ENCODE results near the gene ATXN7L1. TPM values are rescaled to one million over a fixed set of nuclear protein-coding genes. Genes with fewer than 3 reads are reported as not detected.
A peak's percentile ranks its signal among the peaks of the same experiment; 100 is the strongest.

ATXN7L1 gene
- total RNA-seq, 4 donors from 2014 or later: 8.0 to 14.1 (median 10.6) TPM

- Histone ChIP-seq H3K9me3 (no peaks in the 10 kb centered on the region), H3K4me3 (peak overlapping the region; percentile 30 to 59 (median 48)), H3K27ac (peak overlapping the region; percentile 68 to 87 (median 86)), H3K36me3 (peaks cover 0 to 16% (median 0%) of the 10 kb centered on the region in 3 donors), H3K4me1 (peaks cover 7 to 37% (median 8%) of the 10 kb centered on the region in 3 donors), H3K27me3 (no peaks in the 10 kb centered on the region)
- WGBS, 2 donors: 0 to 3% methylated on average over 20 to 21 of the region's 21 CpGs
- TF ChIP-seq POLR2A (IDR thresholded peaks at IDR 0.05): peak in 1 of 4 donors; percentile 10
- TF ChIP-seq, protein P1, sequence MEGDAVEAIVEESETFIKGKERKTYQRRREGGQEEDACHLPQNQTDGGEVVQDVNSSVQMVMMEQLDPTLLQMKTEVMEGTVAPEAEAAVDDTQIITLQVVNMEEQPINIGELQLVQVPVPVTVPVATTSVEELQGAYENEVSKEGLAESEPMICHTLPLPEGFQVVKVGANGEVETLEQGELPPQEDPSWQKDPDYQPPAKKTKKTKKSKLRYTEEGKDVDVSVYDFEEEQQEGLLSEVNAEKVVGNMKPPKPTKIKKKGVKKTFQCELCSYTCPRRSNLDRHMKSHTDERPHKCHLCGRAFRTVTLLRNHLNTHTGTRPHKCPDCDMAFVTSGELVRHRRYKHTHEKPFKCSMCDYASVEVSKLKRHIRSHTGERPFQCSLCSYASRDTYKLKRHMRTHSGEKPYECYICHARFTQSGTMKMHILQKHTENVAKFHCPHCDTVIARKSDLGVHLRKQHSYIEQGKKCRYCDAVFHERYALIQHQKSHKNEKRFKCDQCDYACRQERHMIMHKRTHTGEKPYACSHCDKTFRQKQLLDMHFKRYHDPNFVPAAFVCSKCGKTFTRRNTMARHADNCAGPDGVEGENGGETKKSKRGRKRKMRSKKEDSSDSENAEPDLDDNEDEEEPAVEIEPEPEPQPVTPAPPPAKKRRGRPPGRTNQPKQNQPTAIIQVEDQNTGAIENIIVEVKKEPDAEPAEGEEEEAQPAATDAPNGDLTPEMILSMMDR (IDR thresholded peaks at IDR 0.05): no peak
- peak; percentile 27 for DNase-seq
- intact Hi-C loops (cut with DNase I): no loop called here
Measured at GRCh38 chr7:105691680-105692564, 184.5 kb downstream of the ATXN7L1 start.

- Histone ChIP-seq H3K4me1 (peaks cover 7 to 37% (median 8%) of the 10 kb centered on the region in 3 donors), H3K4me3 (peak overlapping the region; percentile 30 to 59 (median 48)), H3K9me3 (no peaks in the 10 kb centered on the region), H3K36me3 (peaks cover 0 to 11% (median 0%) of the 10 kb centered on the region in 3 donors), H3K27me3 (no peaks in the 10 kb centered on the region), H3K27ac (peak overlapping the region; percentile 68 to 87 (median 86))
- intact Hi-C loops (cut with DNase I): no loop called here
- TF ChIP-seq, protein P1 (IDR thresholded peaks at IDR 0.05): no peak
- 4 to 6% methylated on average over 18 of the region's 18 CpGs for WGBS, 2 donors
- DNase-seq: no peak
Measured at GRCh38 chr7:105691082-105691679, 185.2 kb downstream of the ATXN7L1 start.

GRCh38 chr7:105690325-105690945 lies 186.0 kb downstream of the ATXN7L1 start:
- Histone ChIP-seq H3K27me3 (no peaks in the 10 kb centered on the region), H3K36me3 (peaks cover 0 to 3% (median 0%) of the 10 kb centered on the region in 3 donors), H3K4me1 (peaks cover 7 to 40% (median 8%) of the 10 kb centered on the region in 3 donors), H3K27ac (peak overlapping the region; percentile 68 to 87 (median 86)), H3K4me3 (peak overlapping the region; percentile 30 to 59 (median 48)), H3K9me3 (no peaks in the 10 kb centered on the region)
- no peak for DNase-seq
- TF ChIP-seq POLR2A (IDR thresholded peaks at IDR 0.05): no peak
- TF ChIP-seq, protein P1 (IDR thresholded peaks at IDR 0.05): no peak
- intact Hi-C loops (cut with DNase I): no loop called here
- WGBS, 2 donors: 56 to 82% methylated on average over 15 to 17 of the region's 17 CpGs

DNA sequence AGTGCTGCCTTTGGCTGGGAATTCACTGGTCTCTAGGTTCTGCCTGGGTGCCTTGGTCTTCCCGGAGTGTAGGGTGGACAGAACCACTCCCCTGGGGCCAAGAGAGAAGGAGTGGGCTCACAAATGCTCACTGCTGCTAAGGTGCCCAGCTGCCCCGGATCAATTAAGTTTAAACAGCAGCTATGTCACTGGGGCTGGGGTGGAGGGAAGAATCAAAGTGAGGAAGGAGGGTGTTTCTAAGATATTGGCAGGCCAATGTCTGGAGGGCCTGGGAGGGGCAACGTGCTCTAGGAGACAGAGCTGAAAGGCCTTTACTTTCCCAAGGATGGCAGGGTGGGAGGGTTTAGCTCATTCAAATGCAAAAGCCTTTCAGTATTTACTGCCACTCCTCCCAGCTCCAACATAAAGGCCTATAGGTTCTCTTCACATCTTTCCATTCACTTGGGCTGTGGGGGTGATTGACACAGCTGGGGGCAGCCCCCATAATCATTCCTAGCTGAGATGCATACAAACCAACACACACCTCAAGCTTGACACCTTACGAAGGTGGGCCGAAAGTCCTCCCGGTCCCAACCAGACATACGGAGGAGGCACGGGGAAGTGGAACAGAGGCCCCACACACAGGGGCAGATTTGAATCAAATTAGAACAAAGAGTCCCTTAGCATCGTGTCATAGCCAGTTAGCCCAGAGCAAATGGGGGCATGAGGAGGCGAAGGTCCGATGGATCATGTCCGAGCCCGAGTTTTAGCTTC lies 187.2 kb downstream of the ATXN7L1 start:
- Histone ChIP-seq H3K4me1 (peaks cover 7 to 46% (median 8%) of the 10 kb centered on the region in 3 donors), H3K27me3 (no peaks in the 10 kb centered on the region), H3K36me3 (no peaks in the 10 kb centered on the region), H3K9me3 (no peaks in the 10 kb centered on the region), H3K4me3 (no peak overlapping the region), H3K27ac (peak overlapping the region in 2 of 4 donors; percentile 85 to 87)
- intact Hi-C loops (cut with DNase I): no loop called here
- no peak for DNase-seq
- TF ChIP-seq POLR2A (IDR thresholded peaks at IDR 0.05): no peak
- TF ChIP-seq, protein P1 (IDR thresholded peaks at IDR 0.05): no peak
- 79 to 83% methylated on average over 11 to 13 of the region's 13 CpGs for WGBS, 2 donors

Measured in esophagus squamous epithelium (tissue), 5 donors.